ENCODE measurements around the gene SHISA6.

Gene SHISA6

DNA sequence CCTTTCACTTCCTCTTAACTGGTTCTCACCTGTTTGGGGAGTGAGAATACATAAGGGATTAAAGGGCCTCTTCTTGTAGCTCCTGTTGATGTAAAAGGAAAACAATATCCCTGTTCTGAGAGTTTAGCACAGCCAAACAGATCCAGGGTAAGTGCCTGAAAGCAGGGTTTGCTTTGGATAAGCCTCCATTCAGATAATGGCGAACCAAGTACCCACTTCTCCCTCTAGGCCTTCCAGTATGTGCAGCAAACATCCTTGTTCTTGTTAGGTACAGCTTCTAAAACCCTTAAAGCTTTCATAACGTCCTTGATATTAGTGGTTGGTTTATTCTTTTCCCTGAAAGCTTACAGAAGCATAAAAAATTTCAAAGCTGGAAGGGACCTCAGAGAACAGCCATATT, 226.6 kb downstream of the SHISA6 start:
- Histone ChIP-seq H3K27ac (ENCODE audit: low read depth, low read length) (no peak overlapping the region), H3K4me3 (ENCODE audit: low read depth in 1 of 2, low read length in 2 of 2) (no peak overlapping the region), H3K27me3 (ENCODE audit: control insufficient read depth in 1 of 2, insufficient read depth in 2 of 2, low read length in 2 of 2) (no peaks in the 10 kb centered on the region), H3K9me3 (ENCODE audit: low read length) (no peaks in the 10 kb centered on the region), H3K4me1 (ENCODE audit: insufficient read depth, low read length) (no peaks in the 10 kb centered on the region), H3K9ac (ENCODE audit: low read length) (no peak overlapping the region), H3K36me3 (ENCODE audit: insufficient read depth, low read length) (no peaks in the 10 kb centered on the region)

DNA sequence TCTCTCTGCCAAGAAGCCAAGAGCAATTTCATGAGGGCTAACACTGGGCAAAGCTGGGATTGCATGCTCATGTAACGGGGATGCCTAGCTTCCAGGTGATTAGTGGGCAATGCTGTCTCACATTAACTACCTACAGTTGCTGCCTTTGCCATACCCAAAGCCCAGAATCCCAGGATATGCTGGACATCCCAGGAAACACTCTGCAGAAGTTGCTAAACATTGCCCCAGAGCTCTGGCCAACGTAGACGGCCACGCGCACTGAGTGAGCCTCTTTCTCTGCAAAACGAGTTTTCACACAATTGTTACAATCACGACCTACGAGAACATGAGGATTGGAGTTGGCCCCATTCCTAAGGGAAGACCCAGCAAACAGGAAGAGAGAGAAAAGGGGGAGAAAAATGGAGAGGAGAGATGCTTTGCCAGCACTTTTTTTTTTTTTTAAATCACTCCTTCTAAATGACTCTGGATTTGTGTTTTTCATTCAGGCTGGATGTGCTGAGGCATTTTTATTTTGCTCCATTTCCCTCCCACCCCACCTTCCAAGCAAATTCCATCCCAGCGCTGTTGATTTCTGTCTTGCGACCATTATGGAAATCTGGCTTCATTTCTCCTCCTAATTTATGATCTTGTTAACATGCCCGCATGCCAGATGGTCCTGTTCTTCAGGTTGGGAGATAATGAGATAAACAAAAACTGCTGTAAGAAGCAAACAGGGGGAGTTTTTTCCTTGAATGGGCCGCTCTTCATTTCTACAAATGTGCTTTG, 244.5 kb downstream of the SHISA6 start:
- no peak overlapping the region for H3K27ac ChIP-seq (ENCODE audit: low read depth, low read length)
- H3K36me3 ChIP-seq (ENCODE audit: insufficient read depth, low read length): no peaks in the 10 kb centered on the region

DNA sequence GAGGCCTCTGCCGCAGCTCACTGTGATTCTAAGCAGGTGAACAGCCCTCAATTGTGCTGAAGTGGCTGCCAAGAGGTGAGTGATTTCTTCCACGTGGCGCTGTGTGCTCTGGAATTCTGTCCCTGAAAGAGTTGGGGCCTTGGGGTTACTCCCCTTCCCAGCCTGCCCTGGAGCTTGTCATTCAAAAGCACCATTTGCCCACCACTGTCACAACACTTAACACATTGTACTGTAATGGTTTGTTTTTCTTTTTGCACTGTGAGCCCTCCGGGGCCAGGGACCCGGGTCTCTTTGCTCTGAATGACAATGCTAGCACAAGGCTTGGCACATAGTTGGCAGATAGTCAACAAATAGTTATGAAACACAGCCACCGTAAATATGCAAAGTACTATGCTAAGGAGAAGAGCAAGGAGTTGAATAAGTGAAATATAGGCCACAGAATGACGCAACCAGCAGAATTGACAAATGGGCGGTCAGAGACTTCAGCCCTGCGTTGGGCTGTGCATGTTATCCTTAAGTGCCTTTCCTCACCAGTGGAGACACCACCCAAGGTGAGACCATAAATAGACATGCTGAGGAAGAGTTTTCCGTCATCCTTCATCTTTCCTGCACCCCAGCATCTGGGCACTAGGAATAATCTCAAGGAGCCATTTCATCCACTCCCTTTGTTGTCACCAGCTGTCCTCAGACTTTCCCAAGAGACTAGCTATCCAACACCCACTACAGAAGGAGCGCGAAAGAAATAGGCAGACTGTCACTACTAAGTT, 245.3 kb downstream of the SHISA6 start:
- no peaks in the 10 kb centered on the region for H3K27me3 ChIP-seq (ENCODE audit: control insufficient read depth in 1 of 2, insufficient read depth in 2 of 2, low read length in 2 of 2)
- H3K9ac ChIP-seq (ENCODE audit: low read length): no peak overlapping the region
- H3K36me3 ChIP-seq (ENCODE audit: insufficient read depth, low read length): no peaks in the 10 kb centered on the region
- H3K4me1 ChIP-seq (ENCODE audit: insufficient read depth, low read length): peaks cover 13% of the 10 kb centered on the region
- H3K27ac ChIP-seq (ENCODE audit: low read depth, low read length): no peak overlapping the region
- no peak overlapping the region for H3K4me3 ChIP-seq (ENCODE audit: low read depth in 1 of 2, low read length in 2 of 2)
- no peaks in the 10 kb centered on the region for H3K9me3 ChIP-seq (ENCODE audit: low read length)

More for the DNA sequence above, 244.5 kb downstream of the SHISA6 start:
- Histone ChIP-seq H3K9ac (ENCODE audit: low read length) (no peak overlapping the region), H3K27me3 (ENCODE audit: control insufficient read depth in 1 of 2, insufficient read depth in 2 of 2, low read length in 2 of 2) (no peaks in the 10 kb centered on the region), H3K4me1 (ENCODE audit: insufficient read depth, low read length) (peaks cover 13% of the 10 kb centered on the region), H3K4me3 (ENCODE audit: low read depth in 1 of 2, low read length in 2 of 2) (no peak overlapping the region), H3K9me3 (ENCODE audit: low read length) (no peaks in the 10 kb centered on the region)

DNA sequence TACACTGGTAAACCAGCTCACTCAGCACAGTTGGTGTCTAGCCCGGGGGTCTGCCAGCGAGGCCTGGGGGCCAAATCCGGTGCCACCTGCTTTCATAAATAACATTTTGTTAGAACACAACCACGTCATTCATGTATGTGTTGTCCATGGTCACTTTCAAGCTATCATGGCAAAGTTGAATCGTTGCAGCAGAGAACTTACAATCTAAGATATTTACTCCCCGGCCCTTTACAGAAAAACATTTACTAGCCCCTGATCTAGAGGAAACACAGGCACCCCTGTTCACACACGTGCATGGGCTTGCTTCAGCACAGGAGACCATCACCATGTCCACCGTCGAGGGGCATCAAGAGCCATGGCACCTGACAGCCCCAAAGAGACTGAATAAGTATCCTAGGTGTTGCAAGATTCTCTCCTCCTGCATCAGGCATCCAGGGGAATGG, 245.9 kb downstream of the SHISA6 start:
- H3K9ac ChIP-seq (ENCODE audit: low read length): no peak overlapping the region
- no peaks in the 10 kb centered on the region for H3K27me3 ChIP-seq (ENCODE audit: control insufficient read depth in 1 of 2, insufficient read depth in 2 of 2, low read length in 2 of 2)
- H3K9me3 ChIP-seq (ENCODE audit: low read length): no peaks in the 10 kb centered on the region
- H3K4me1 ChIP-seq (ENCODE audit: insufficient read depth, low read length): peaks cover 13% of the 10 kb centered on the region
- no peaks in the 10 kb centered on the region for H3K36me3 ChIP-seq (ENCODE audit: insufficient read depth, low read length)
- no peak overlapping the region for H3K4me3 ChIP-seq (ENCODE audit: low read depth in 1 of 2, low read length in 2 of 2)
- H3K27ac ChIP-seq (ENCODE audit: low read depth, low read length): no peak overlapping the region

DNA sequence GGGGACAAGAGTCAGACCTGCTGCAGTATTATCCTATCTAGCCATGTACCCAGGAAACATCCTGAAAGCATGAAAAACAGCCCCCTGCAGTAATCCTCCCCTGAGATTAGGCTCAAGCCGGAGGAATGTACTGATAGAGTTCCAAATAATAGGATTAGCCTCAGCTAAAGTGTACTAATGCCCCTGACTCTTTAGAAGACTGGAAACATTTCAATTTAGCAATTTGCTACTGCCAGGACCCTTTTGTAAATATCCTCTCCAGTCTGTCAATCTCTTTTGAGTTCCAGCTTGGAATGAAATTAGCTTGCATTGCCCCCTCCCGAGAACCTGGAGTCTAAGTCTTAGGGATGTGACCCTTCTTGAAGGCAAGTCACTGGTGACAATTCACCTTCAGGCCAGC, 246.5 kb downstream of the SHISA6 start:
- no peaks in the 10 kb centered on the region for H3K9me3 ChIP-seq (ENCODE audit: low read length)
- no peaks in the 10 kb centered on the region for H3K27me3 ChIP-seq (ENCODE audit: control insufficient read depth in 1 of 2, insufficient read depth in 2 of 2, low read length in 2 of 2)
- H3K4me3 ChIP-seq (ENCODE audit: low read depth in 1 of 2, low read length in 2 of 2): no peak overlapping the region
- no peak overlapping the region for H3K27ac ChIP-seq (ENCODE audit: low read depth, low read length)
- peaks cover 13% of the 10 kb centered on the region for H3K4me1 ChIP-seq (ENCODE audit: insufficient read depth, low read length)
- no peak overlapping the region for H3K9ac ChIP-seq (ENCODE audit: low read length)
- no peaks in the 10 kb centered on the region for H3K36me3 ChIP-seq (ENCODE audit: insufficient read depth, low read length)

DNA sequence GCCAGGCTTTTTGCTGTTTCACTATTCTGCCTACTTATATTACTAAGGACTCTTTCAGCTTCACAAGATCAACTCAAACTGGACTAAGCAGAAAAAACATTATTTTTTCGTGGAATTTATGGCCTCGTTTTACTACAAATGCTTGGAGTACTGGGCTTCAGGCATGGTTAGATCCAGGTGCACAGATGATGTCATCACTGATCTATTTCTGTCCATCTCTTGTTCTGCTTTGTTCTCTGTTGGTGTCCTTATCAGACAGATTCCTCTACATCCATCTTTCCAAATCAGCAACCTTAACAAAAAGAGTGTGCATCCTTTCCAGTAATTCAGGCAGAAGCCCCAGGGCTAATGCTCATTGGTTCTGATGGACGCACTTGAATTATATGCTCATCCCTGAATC, 247.4 kb downstream of the SHISA6 start:
- H3K27ac ChIP-seq (ENCODE audit: low read depth, low read length): no peak overlapping the region
- no peaks in the 10 kb centered on the region for H3K36me3 ChIP-seq (ENCODE audit: insufficient read depth, low read length)
- no peak overlapping the region for H3K9ac ChIP-seq (ENCODE audit: low read length)
- H3K9me3 ChIP-seq (ENCODE audit: low read length): no peaks in the 10 kb centered on the region
- peaks cover 13% of the 10 kb centered on the region for H3K4me1 ChIP-seq (ENCODE audit: insufficient read depth, low read length)
- no peak overlapping the region for H3K4me3 ChIP-seq (ENCODE audit: low read depth in 1 of 2, low read length in 2 of 2)
- no peaks in the 10 kb centered on the region for H3K27me3 ChIP-seq (ENCODE audit: control insufficient read depth in 1 of 2, insufficient read depth in 2 of 2, low read length in 2 of 2)

DNA sequence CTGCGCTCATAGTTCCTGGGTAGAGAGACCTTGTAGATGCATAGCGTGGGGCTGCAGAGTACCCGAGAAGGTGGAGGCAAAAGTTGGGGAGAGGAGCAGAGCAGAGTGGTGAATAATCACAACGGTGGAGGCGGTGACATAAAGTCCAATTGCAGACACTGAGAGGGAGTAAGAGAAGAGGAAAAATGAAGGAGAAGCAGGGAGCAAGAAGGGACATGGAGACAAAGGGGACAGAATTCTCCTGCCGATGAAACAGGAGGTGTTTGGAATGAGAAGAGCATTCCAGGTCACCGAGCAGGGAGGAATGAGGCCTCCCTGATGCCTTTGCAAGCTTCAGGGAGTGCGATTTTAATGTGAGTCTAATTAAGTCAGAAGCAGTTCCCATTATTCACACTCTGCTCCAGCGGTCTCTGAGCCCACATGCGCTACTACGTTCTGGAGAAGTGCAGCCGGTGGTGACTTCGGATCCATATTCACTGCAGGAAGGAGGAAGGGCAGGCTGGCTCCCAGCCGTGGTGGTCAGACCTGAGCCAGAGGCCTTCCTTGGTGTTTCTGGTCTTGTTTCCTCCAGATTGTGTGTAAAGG, 249.2 kb downstream of the SHISA6 start:
- Histone ChIP-seq H3K27me3 (ENCODE audit: control insufficient read depth in 1 of 2, insufficient read depth in 2 of 2, low read length in 2 of 2) (no peaks in the 10 kb centered on the region), H3K9ac (ENCODE audit: low read length) (no peak overlapping the region), H3K36me3 (ENCODE audit: insufficient read depth, low read length) (no peaks in the 10 kb centered on the region), H3K4me1 (ENCODE audit: insufficient read depth, low read length) (peaks cover 12% of the 10 kb centered on the region), H3K27ac (ENCODE audit: low read depth, low read length) (no peak overlapping the region), H3K9me3 (ENCODE audit: low read length) (no peaks in the 10 kb centered on the region), H3K4me3 (ENCODE audit: low read depth in 1 of 2, low read length in 2 of 2) (no peak overlapping the region)

DNA sequence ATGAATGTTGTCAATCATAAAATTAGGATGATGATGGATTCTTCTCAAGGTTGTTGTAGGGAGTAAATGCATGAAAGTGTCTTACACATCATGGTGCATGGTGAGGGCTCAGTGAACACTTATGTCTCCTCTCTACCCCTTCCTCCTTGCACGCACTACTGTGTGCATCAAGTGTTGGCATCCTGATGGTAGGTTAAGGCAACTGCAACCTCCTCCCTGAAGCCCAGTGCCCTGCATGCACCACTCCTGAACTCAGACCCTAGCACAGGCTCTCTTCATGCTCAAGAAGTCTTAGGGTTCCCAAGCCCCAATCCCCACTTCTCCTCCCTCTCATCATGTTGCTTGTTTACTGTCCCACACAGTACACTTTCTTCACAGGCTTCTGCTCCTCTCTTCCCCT, 251.5 kb downstream of the SHISA6 start:
- Histone ChIP-seq H3K27ac (ENCODE audit: low read depth, low read length) (no peak overlapping the region), H3K36me3 (ENCODE audit: insufficient read depth, low read length) (no peaks in the 10 kb centered on the region), H3K9me3 (ENCODE audit: low read length) (no peaks in the 10 kb centered on the region), H3K9ac (ENCODE audit: low read length) (no peak overlapping the region), H3K27me3 (ENCODE audit: control insufficient read depth in 1 of 2, insufficient read depth in 2 of 2, low read length in 2 of 2) (no peaks in the 10 kb centered on the region), H3K4me3 (ENCODE audit: low read depth in 1 of 2, low read length in 2 of 2) (no peak overlapping the region), H3K4me1 (ENCODE audit: insufficient read depth, low read length) (no peaks in the 10 kb centered on the region)

DNA sequence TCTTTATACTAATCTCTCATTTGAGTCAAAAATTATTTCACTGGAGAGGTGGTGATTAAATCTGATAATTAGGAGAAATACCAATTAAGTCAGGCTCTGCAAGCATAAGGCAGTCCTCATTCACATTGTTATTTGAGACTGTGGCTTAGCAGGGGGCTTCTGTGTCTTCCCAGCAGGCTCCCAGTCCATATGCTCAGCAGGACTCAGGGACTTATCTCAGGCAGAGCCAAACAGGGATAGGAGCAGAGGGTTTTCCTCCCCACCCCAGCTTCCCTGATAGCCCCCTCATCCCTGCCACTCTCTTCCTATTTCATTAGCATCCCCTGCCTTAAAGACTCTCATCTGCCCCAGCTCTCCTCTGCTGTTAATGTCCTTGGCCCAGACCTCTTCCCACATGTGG, 252.9 kb downstream of the SHISA6 start:
- Histone ChIP-seq H3K27me3 (ENCODE audit: control insufficient read depth in 1 of 2, insufficient read depth in 2 of 2, low read length in 2 of 2) (no peaks in the 10 kb centered on the region), H3K9ac (ENCODE audit: low read length) (no peak overlapping the region), H3K4me3 (ENCODE audit: low read depth in 1 of 2, low read length in 2 of 2) (no peak overlapping the region), H3K4me1 (ENCODE audit: insufficient read depth, low read length) (no peaks in the 10 kb centered on the region), H3K36me3 (ENCODE audit: insufficient read depth, low read length) (no peaks in the 10 kb centered on the region), H3K27ac (ENCODE audit: low read depth, low read length) (no peak overlapping the region), H3K9me3 (ENCODE audit: low read length) (no peaks in the 10 kb centered on the region)

DNA sequence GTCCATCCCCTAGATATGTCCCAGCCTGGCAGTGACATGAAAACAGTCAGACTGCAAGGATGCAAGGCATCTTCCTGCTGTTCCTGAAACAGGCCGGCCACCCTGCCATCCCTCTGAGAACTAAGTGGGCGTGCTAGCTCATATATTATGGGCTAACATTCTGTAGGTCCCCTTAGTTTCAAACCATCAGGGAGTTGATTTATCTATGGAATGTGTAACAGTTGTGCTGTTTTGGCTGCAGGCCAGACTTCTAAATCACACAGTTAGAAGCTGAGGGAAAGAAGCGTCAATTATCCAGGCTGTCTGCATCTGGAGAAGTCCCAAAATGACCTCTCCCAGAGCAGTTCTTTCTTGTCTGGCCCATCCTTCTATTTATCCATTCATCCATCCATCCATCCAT, 254.6 kb downstream of the SHISA6 start:
- Histone ChIP-seq H3K27ac (ENCODE audit: low read depth, low read length) (no peak overlapping the region), H3K27me3 (ENCODE audit: control insufficient read depth in 1 of 2, insufficient read depth in 2 of 2, low read length in 2 of 2) (no peaks in the 10 kb centered on the region), H3K36me3 (ENCODE audit: insufficient read depth, low read length) (no peaks in the 10 kb centered on the region), H3K4me1 (ENCODE audit: insufficient read depth, low read length) (no peaks in the 10 kb centered on the region), H3K4me3 (ENCODE audit: low read depth in 1 of 2, low read length in 2 of 2) (no peak overlapping the region), H3K9ac (ENCODE audit: low read length) (no peak overlapping the region), H3K9me3 (ENCODE audit: low read length) (no peaks in the 10 kb centered on the region)

DNA sequence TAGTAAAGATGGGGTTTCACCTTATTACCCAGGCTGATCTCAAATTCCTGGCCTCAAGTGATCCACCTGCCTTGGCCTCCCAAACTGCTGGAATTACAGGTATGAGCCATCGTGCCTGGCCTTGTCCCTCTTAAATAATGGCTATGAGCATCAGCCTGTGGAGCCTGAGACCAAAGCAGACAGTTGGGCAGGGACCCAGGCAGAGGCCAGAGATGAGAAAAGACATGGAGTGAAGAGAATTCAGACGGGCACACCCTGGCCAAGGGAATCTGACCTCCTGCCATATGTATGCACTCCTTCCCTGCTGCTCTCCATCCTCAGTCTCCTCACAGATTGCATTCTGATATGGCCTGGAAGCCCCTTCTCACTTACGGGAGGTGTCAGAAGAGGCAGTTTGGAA, 258.9 kb downstream of the SHISA6 start:
- H3K4me3 ChIP-seq (ENCODE audit: low read depth in 1 of 2, low read length in 2 of 2): no peak overlapping the region
- no peaks in the 10 kb centered on the region for H3K9me3 ChIP-seq (ENCODE audit: low read length)
- H3K4me1 ChIP-seq (ENCODE audit: insufficient read depth, low read length): no peaks in the 10 kb centered on the region
- no peak overlapping the region for H3K9ac ChIP-seq (ENCODE audit: low read length)
- no peaks in the 10 kb centered on the region for H3K27me3 ChIP-seq (ENCODE audit: control insufficient read depth in 1 of 2, insufficient read depth in 2 of 2, low read length in 2 of 2)
- H3K27ac ChIP-seq (ENCODE audit: low read depth, low read length): no peak overlapping the region
- H3K36me3 ChIP-seq (ENCODE audit: insufficient read depth, low read length): no peaks in the 10 kb centered on the region

Measured in muscle layer of colon (tissue), 2 donors.